ENCODE measurements around the gene TNFAIP3. TPM values are rescaled to one million over a fixed set of nuclear protein-coding genes. Genes with fewer than 3 reads are reported as not detected.

The TNFAIP3 gene
- total and polyA plus RNA-seq, 12 donors = 2.9 to 33.3 (median 7.8) TPM

DNA sequence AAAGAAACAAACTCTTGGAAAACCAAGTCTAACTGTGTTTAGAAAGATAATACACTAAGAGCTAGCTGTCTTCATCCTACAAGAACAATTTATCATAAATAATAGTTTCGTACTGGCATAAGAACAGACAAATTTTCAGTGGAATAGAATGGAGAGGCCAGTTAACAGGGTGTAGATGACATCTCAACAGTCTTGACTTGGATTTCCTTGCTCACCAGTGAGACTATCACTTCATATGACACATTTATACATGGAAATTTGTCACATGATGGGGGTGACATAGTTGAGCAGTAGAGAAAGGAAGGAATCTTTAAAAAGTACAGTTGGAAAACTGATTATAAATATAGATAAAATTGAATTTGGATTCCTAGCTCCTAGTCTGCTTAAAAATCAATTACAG, 35.6 kb downstream of the TNFAIP3 start:
- Histone ChIP-seq H3K36me3 (no peaks in the 10 kb centered on the region), H3K4me1 (peaks cover 0 to 13% (median 0%) of the 10 kb centered on the region in 9 donors), H3K4me3 (no peak overlapping the region), H3K27me3 (no peaks in the 10 kb centered on the region), H3K27ac (no peak overlapping the region), H3K9me3 (no peaks in the 10 kb centered on the region)
- DNase-seq (no peak), ATAC-seq (no peak)
- TF ChIP-seq, protein P1, sequence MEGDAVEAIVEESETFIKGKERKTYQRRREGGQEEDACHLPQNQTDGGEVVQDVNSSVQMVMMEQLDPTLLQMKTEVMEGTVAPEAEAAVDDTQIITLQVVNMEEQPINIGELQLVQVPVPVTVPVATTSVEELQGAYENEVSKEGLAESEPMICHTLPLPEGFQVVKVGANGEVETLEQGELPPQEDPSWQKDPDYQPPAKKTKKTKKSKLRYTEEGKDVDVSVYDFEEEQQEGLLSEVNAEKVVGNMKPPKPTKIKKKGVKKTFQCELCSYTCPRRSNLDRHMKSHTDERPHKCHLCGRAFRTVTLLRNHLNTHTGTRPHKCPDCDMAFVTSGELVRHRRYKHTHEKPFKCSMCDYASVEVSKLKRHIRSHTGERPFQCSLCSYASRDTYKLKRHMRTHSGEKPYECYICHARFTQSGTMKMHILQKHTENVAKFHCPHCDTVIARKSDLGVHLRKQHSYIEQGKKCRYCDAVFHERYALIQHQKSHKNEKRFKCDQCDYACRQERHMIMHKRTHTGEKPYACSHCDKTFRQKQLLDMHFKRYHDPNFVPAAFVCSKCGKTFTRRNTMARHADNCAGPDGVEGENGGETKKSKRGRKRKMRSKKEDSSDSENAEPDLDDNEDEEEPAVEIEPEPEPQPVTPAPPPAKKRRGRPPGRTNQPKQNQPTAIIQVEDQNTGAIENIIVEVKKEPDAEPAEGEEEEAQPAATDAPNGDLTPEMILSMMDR (IDR thresholded peaks at IDR 0.05) = no peak
- WGBS, 2 donors = 93 to 96% methylated on average over 1 of the region's 1 CpG
- intact Hi-C loops (cut with DNase I) = no loop called here

DNA sequence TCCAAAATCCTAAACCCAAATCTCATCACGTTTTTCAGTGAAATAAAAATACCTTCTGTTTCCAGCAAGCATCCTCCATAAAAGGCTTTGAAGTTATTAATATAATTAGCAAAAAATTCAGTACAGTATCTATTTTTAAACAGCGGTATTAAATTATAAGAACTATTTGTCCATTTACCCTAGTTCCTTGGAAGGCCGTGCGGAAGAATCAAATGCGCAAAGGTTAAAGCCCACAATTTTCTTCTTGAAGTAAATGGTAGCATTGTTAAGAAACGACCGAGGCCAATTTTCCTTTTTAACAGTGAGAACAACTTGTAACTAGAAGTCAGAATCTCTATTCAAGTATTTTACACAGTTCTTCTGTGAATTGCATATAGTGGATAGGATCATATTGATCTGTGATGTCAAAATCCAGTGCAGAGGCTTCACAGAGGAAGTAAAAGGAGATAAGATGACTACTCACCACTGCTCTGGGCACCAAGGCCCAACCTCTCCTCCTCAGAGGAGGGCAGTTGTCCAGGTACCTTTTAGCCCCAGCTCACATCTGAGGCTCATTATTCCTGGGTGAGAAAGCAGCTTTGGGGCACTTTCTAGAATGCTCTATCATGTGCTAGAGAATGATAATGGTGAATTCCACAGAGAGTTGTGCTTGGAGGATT, 36.3 kb downstream of the TNFAIP3 start:
- TF ChIP-seq, protein P1 (IDR thresholded peaks at IDR 0.05) = no peak
- H3K4me1 ChIP-seq = peaks cover 0 to 13% (median 0%) of the 10 kb centered on the region in 9 donors
- ATAC-seq (no peak), DNase-seq (no peak)
- no peak overlapping the region for H3K27ac ChIP-seq
- H3K36me3 ChIP-seq = no peaks in the 10 kb centered on the region
- H3K9me3 ChIP-seq = no peaks in the 10 kb centered on the region
- no peak overlapping the region for H3K4me3 ChIP-seq
- no peaks in the 10 kb centered on the region for H3K27me3 ChIP-seq
- intact Hi-C loops (cut with DNase I) = no loop called here
- WGBS, 2 donors = 92 to 93% methylated on average over 7 of the region's 7 CpGs

DNA sequence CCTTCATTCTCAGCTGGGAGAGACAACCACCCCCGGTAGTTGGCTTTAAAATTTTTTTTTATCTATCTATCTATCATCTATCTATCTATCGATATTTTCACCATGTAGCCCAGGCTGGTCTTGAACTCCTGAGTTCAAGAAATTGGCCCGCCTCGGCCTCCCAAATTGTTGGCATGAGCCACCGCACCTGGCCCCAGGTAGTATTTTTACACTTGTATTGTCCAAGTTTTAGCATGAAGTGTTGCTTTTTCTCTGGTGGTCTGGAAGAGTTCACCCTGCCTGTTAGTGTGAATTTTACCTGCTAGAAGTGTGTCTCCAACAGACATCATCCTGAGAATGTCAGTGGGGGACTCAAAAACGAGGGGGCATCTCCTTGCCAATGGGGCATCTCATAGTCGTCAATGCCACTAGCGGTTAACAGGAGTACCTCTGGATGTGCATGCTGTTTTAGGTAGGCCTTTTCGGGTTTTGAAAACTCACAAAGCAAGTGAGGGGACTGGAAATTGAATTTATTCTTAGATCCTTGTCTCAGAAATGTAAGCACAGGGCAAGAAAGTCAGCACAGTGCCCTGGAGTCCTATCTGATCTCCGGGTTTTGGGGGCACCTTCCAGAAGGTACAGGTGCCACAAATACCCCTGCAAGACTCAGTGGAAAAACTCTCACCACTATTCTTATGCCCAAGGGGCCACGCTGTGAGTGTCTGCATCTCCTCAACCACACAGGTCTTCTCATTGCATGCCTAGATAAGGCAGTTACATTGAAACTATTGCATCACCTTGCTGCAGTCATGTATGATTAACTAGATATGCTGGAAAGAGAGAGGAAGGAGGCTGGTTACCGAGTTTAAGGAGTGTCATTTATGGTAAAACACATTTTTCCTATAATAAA, 37.1 kb downstream of the TNFAIP3 start:
- peaks cover 0 to 5% (median 0%) of the 10 kb centered on the region in 7 donors for H3K27me3 ChIP-seq
- peaks cover 0 to 14% (median 0%) of the 10 kb centered on the region in 9 donors for H3K4me1 ChIP-seq
- no peaks in the 10 kb centered on the region for H3K36me3 ChIP-seq
- intact Hi-C loops (cut with DNase I) = no loop called here
- TF ChIP-seq, protein P1 (IDR thresholded peaks at IDR 0.05) = no peak
- no peaks in the 10 kb centered on the region for H3K9me3 ChIP-seq
- no peak overlapping the region for H3K27ac ChIP-seq
- no peak for ATAC-seq
- H3K4me3 ChIP-seq = no peak overlapping the region
- no peak for DNase-seq
- 90 to 92% methylated on average over 12 of the region's 12 CpGs for WGBS, 2 donors

DNA sequence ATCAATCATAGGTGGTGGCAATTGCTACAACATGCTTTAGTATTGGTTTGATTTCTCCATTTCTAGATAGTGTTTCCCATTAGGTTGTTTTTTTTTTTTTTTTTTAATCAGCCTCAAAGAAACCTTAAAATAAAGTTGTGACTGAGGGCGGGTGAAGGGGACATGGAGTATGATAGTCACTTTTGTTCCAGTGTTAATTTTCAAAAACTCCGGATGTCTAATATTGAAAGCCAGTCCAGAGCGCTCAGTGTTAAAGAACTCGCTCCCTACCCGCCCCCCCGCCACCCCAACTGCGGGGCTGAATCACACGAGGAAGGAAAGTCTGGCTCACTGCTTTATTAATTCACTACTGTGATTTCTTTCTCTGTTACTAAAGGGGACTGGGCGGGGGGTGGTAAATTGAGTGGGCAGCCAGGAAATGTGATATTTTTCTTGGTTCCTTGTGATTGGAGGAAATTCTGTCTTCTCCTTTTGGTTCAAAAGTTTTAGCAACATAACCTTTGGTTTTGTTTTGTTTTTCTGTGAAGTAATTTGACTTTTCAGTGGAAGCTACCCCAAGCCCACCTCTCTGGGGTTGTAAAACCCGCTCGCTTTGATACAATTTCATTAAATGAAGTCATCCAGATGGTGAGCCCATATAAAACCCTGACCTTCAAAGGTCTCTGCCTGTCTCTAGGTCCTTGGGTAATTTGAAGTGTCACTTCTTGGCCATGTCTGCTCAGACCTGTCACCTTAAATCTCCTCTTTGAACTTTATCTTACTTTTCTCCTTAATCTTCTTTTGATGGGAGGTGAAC, 38.0 kb downstream of the TNFAIP3 start:
- H3K36me3 ChIP-seq = no peaks in the 10 kb centered on the region
- ATAC-seq (peak in 3 of 8 donors; percentile 42 to 76 (median 48)), DNase-seq (peak; percentile 15 to 43)
- intact Hi-C loops (cut with DNase I) = no loop called here
- H3K4me1 ChIP-seq = peaks cover 0 to 22% (median 0%) of the 10 kb centered on the region in 9 donors
- peak overlapping the region in 1 of 10 donors; percentile 16 for H3K4me3 ChIP-seq
- no peaks in the 10 kb centered on the region for H3K9me3 ChIP-seq
- WGBS, 2 donors = 66 to 72% methylated on average over 11 of the region's 11 CpGs
- peak overlapping the region in 2 of 10 donors; percentile 5 to 37 for H3K27ac ChIP-seq
- peaks cover 0 to 5% (median 0%) of the 10 kb centered on the region in 7 donors for H3K27me3 ChIP-seq
- TF ChIP-seq, protein P1 (IDR thresholded peaks at IDR 0.05) = no peak
